Neutrophil (primary cell): ENCODE measurements around the gene FUT4.
"Not testable (repeated sequence)": the region's sequence is repeated elsewhere in the genome, so short reads cannot be mapped to it uniquely, and the experiment has no call there.

Source experiments
- H3K27ac ChIP-seq: fragments of 200-600 bp; sonication (generic); 2 replicates; pipeline ENCODE4 v1.5.1; 2016; ENCODE audit warnings: mild to moderate bottlenecking, moderate library complexity
- H3K27me3 ChIP-seq: fragments of 200-600 bp; sonication (generic); 2 replicates; pipeline ENCODE4 v1.6.0; 2016; ENCODE audit warnings: mild to moderate bottlenecking
- H3K36me3 ChIP-seq: fragments of 200-600 bp; sonication (generic); 2 replicates; pipeline ENCODE4 v1.5.1; 2017
- H3K4me1 ChIP-seq, 2 experiments: fragments of 200-600 bp in 1 of 2; sonication (generic) in 1 of 2; 1 replicate in 1 of 2; 2 replicates in 1 of 2; pipeline versions ENCODE4 v1.5.1 to v1.6.1; 2013 to 2016; ENCODE audit warnings: low read depth in 1 of 2, low read length in 1 of 2, mild to moderate bottlenecking in 1 of 2, moderate library complexity in 1 of 2; ENCODE audit not compliant: control insufficient read depth in 1 of 2, insufficient read depth in 1 of 2
- H3K4me3 ChIP-seq, 2 experiments: fragments of 200-600 bp in 1 of 2; sonication (generic) in 1 of 2; 1 replicate in 1 of 2; 2 replicates in 1 of 2; pipeline ENCODE4 v1.5.1; 2013 to 2016; ENCODE audit warnings: low read depth in 1 of 2, low read length in 1 of 2, mild to moderate bottlenecking in 1 of 2, moderate library complexity in 1 of 2
- H3K9me3 ChIP-seq: fragments of 200-600 bp; sonication (generic); 2 replicates; pipeline ENCODE4 v1.5.1; 2016
- CTCF ChIP-seq: fragments of 200-600 bp; sonication (generic); IDR thresholded peaks from 2 replicates; pipeline ENCODE4 v1.5.1; 2016; ENCODE audit warnings: antibody characterized with exemption

FUT4 gene, protein sequence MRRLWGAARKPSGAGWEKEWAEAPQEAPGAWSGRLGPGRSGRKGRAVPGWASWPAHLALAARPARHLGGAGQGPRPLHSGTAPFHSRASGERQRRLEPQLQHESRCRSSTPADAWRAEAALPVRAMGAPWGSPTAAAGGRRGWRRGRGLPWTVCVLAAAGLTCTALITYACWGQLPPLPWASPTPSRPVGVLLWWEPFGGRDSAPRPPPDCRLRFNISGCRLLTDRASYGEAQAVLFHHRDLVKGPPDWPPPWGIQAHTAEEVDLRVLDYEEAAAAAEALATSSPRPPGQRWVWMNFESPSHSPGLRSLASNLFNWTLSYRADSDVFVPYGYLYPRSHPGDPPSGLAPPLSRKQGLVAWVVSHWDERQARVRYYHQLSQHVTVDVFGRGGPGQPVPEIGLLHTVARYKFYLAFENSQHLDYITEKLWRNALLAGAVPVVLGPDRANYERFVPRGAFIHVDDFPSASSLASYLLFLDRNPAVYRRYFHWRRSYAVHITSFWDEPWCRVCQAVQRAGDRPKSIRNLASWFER

GRCh38 chr11:94543695-94544645, at the start of gene FUT4:
FUT4 (plus strand) TSS chr11:94543921; CDS start chr11:94544134, 213 bp downstream.
- Histone ChIP-seq H3K4me1 (peaks cover 46 to 51% of the 10 kb centered on the region in 2 experiments), H3K4me3 (peak within 1 kb of the TSS; percentile 79 to 82), H3K27ac (peak within 1 kb of the TSS; percentile 92), H3K27me3 (no peaks in the 10 kb centered on the region), H3K36me3 (no peaks in the 10 kb centered on the region), H3K9me3 (no peaks in the 10 kb centered on the region)
- TF ChIP-seq CTCF: no peak

GRCh38 chr11:94494126-94494680, 49.5 kb upstream of the FUT4 start:
- no peaks in the 10 kb centered on the region for H3K9me3 ChIP-seq
- TF ChIP-seq CTCF: no peak
- no peaks in the 10 kb centered on the region for H3K27me3 ChIP-seq

DNA sequence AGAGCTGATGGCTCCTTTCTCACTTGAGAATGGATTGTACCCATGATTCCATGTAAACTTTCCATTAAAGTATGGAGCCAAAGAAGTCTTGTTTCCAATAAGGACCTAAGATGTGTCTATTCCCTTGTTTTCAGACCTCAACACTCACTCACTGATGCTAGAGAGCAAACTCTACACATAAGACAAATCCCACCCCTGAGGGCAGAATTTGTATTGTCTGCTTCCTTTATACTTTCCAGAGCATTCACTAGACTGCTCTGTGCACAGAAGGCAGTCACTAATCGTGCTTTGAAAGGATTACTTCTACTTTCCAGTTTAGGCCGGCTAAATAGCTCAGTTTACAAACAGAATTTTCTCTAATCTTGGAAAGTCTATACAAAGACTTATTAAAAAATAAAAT, 43.5 kb upstream of the FUT4 start:
- TF ChIP-seq CTCF: no peak
- H3K4me3 ChIP-seq: no peak overlapping the region
- H3K27ac ChIP-seq: no peak overlapping the region

More at GRCh38 chr11:94494126-94494680, 49.5 kb upstream of the FUT4 start:
- Histone ChIP-seq H3K4me3 (peak overlapping the region; percentile 88 to 93), H3K36me3 (peaks cover 37% of the 10 kb centered on the region), H3K4me1 (peaks cover 21% of the 10 kb centered on the region in 2 experiments), H3K27ac (peak overlapping the region; percentile 84)

GRCh38 chr11:94501522-94501921, 42.2 kb upstream of the FUT4 start:
- H3K27ac ChIP-seq: no peak overlapping the region
- peaks cover 48% of the 10 kb centered on the region for H3K36me3 ChIP-seq
- no peak overlapping the region for H3K4me3 ChIP-seq
- H3K9me3 ChIP-seq: no peaks in the 10 kb centered on the region
- no peak for TF ChIP-seq CTCF
- no peaks in the 10 kb centered on the region for H3K4me1 ChIP-seq
- H3K27me3 ChIP-seq: no peaks in the 10 kb centered on the region

More for the DNA sequence above, 43.5 kb upstream of the FUT4 start:
- no peaks in the 10 kb centered on the region for H3K9me3 ChIP-seq
- peaks cover 0 to under 1% of the 10 kb centered on the region in 2 experiments for H3K4me1 ChIP-seq
- peaks cover 50% of the 10 kb centered on the region for H3K36me3 ChIP-seq
- H3K27me3 ChIP-seq: no peaks in the 10 kb centered on the region

DNA sequence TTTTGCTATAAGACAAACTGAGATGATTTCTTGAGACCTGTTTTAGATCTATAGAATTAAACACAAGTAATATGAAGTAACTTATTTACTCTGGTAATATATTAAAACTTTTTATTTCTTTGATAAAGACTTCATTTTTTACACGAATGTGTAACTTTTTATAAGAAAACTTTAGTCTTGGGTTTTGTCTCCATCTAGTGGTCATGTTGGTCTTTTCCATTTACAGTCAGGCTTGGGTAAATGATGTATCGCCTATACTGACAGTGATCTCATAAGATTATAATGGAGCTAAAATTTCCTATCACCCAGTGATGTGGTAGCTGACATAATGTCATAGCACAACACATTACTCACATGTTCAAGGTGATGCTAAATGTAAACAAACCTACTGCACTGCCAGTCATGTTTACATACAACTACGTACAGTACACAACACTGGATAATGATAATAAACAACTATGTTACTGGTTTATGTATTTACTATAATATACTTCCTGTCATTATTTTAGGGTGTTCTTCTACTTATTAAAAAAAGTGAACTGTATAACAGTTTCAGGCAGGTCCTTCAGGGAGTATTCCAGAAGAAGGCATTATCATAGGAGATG, 38.9 kb upstream of the FUT4 start:
- peaks cover 17% of the 10 kb centered on the region for H3K36me3 ChIP-seq
- peak; percentile 68 for TF ChIP-seq CTCF
- no peak overlapping the region for H3K27ac ChIP-seq
- H3K4me3 ChIP-seq: no peak overlapping the region
- H3K9me3 ChIP-seq: no peaks in the 10 kb centered on the region
- no peaks in the 10 kb centered on the region for H3K4me1 ChIP-seq
- no peaks in the 10 kb centered on the region for H3K27me3 ChIP-seq

DNA sequence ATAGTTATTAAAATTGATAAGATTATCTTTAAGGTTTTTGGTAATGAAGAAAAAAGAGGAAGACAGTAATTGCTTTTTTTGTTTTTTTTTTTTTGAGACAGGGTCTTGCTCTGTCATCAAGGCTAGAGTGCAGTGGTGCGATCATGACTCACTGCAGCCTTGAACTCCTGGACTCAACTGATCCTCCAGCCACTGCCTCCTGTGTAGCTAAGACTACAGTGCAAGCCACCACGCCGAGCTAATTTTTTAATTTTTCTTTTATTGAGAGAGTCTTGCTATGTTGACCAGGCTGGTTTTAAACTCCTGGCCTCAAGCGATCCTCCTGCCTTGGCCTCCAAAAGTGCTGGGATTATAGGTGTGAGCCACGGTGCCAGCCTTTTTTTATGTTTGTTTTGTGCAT, 37.2 kb upstream of the FUT4 start:
- not testable (repeated sequence) for H3K4me1 ChIP-seq, H3K27ac ChIP-seq, H3K4me3 ChIP-seq, H3K9me3 ChIP-seq, H3K27me3 ChIP-seq, H3K36me3 ChIP-seq
